Measurements from ENCODE around the gene PLLP.

The PLLP gene

DNA sequence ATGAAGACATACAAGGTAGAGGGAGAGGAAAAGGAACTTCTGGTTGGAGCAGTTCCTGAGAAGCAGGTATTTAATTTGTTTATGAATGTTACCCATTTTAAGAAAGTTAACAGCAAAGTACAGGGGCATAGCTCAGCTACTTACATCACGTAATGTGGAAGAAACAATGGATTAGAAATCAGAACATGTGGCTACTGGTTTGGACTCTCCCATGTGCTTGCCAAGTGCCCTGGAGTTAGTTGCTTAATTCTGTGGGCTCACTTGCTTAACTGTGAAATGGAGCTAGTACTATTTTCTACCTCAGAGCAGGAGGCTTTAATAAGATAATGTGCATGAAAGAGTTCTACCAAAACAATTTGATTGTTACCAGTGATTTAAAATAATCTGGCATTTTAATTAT is 71.0 kb downstream of the PLLP start:
- DNase-seq = no peak

GRCh38 chr16:57209780-57210179 is 74.7 kb downstream of the PLLP start:
- DNase-seq = no peak

GRCh38 chr16:57208926-57209325 is 75.5 kb downstream of the PLLP start:
- DNase-seq = no peak
